K562 (cell line): Measurements from ENCODE around the gene USP12. TPM values are rescaled to one million over a fixed set of nuclear protein-coding genes. Genes with fewer than 3 reads are reported as not detected.

Experiments used
- ATAC-seq: fragments of 200-7000 bp; cut with Tn5 transposase; 3 replicates; pipeline ENCODE4 v1.9.1; 2020; ENCODE audit warnings: moderate library complexity
- BruUV-seq: library from RNA; stranded (reverse); fragments of 400-500 nt; replicated peaks from 2 replicates; lab custom pipeline; 2021; lab: Mats Ljungman, UMichigan
- CTCF ChIA-PET: fragments of 300-600 bp; formaldehyde crosslinking; extraction: SDS; loops from one replicate; lab custom pipeline; 2021; ENCODE audit warnings: low intra/inter-chr PET ratio; lab: Yijun Ruan, JAX
- POLR2A ChIA-PET: fragments of 300-600, 350-650 bp; sonication (Branson Sonifier 250); formaldehyde crosslinking; extraction: SDS; loops from one replicate; lab custom pipeline; 2021; ENCODE audit warnings: antibody characterized with exemption, inconsistent platforms; lab: Yijun Ruan, JAX
- DNase-seq, 4 experiments: peaks; one replicate each; pipeline versions ENCODE4 v3.0.0 to v3.0.0-alpha.2; 2011 to 2018; ENCODE audit warnings: low spot score in 3 of 4, mixed read lengths in 3 of 4; ENCODE audit errors: extremely low read depth in 1 of 4
- FAIRE-seq: peaks from 2 replicates; lab custom pipeline; 2011; peaks lifted over from hg19 to GRCh38; lab: Jason Lieb, UNC
- H2AFZ ChIP-seq: 2 replicates; pipeline ENCODE4 v1.6.0; 2011; ENCODE audit warnings: low read depth, low read length, control low read depth, inconsistent platforms
- H3K27ac ChIP-seq: fragments of 200-600 bp; 3 replicates; pipeline ENCODE4 v1.8.0; 2011; ENCODE audit warnings: low read depth, mild to moderate bottlenecking, control low read depth, inconsistent platforms, low read length, moderate library complexity, mixed read lengths; ENCODE audit errors: extremely low read depth
- H3K27me3 ChIP-seq, 2 experiments: fragments of 300-600 bp in 1 of 2; 2 replicates in 1 of 2; 3 replicates in 1 of 2; pipeline versions ENCODE4 v1.6.0 to v1.8.0; 2011; ENCODE audit warnings: inconsistent platforms in 2 of 2, low read length in 2 of 2, mild to moderate bottlenecking in 1 of 2, mixed read lengths in 1 of 2, moderate library complexity in 1 of 2; ENCODE audit not compliant: control insufficient read depth in 2 of 2, insufficient read depth in 2 of 2
- H3K36me3 ChIP-seq: fragments of 300-600 bp; 3 replicates; pipeline ENCODE4 v1.8.0; 2011; ENCODE audit warnings: mild to moderate bottlenecking, low read length, inconsistent platforms; ENCODE audit not compliant: control insufficient read depth, insufficient read depth
- H3K4me1 ChIP-seq, 2 experiments: fragments of 200-600 bp in 1 of 2; replicated peaks in 1 of 2; 2 replicates in 1 of 2; 3 replicates in 1 of 2; pipeline versions ENCODE4 v1.5.1 to v1.8.0; 2011; ENCODE audit warnings: inconsistent platforms in 2 of 2, low read length in 2 of 2, mild to moderate bottlenecking in 1 of 2, mixed read lengths in 1 of 2, moderate library complexity in 1 of 2; ENCODE audit not compliant: control insufficient read depth in 2 of 2, insufficient read depth in 2 of 2
- H3K4me2 ChIP-seq: 2 replicates; pipeline ENCODE4 v1.6.1; 2011; ENCODE audit warnings: low read length, control low read depth, inconsistent platforms, mixed read lengths; ENCODE audit not compliant: insufficient read depth
- H3K4me3 ChIP-seq: fragments of 200-600 bp; sonication (generic), shearing (Covaris generic); 2 replicates; pipeline ENCODE4 v1.5.1; 2016; ENCODE audit warnings: control low read depth, inconsistent platforms
- H3K79me2 ChIP-seq: fragments of 200-600 bp; 3 replicates; pipeline ENCODE4 v1.8.0; 2011; ENCODE audit warnings: low read length, inconsistent platforms; ENCODE audit not compliant: control insufficient read depth, insufficient read depth
- H3K9ac ChIP-seq, 2 experiments: 2 replicates each; pipeline versions ENCODE4 v1.6.0 to v1.6.1; 2011; ENCODE audit warnings: low read depth in 2 of 2, low read length in 2 of 2, control low read depth in 1 of 2, inconsistent platforms in 1 of 2, mild to moderate bottlenecking in 1 of 2, mixed read lengths in 1 of 2; ENCODE audit not compliant: insufficient read depth in 1 of 2
- H3K9me1 ChIP-seq: one replicate; pipeline ENCODE4 v1.6.0; 2011; ENCODE audit warnings: inconsistent platforms, mild to moderate bottlenecking, low read length, moderate library complexity; ENCODE audit not compliant: control insufficient read depth, insufficient read depth
- H3K9me3 ChIP-seq: replicated peaks from 2 replicates; pipeline ENCODE4 v1.5.1; 2011; ENCODE audit warnings: low read depth, low read length, inconsistent platforms; ENCODE audit not compliant: control insufficient read depth, insufficient read depth
- H4K20me1 ChIP-seq: replicated peaks from 2 replicates; pipeline ENCODE4 v1.6.1; 2011; ENCODE audit warnings: low read length, inconsistent platforms, mixed read lengths; ENCODE audit not compliant: control insufficient read depth, insufficient read depth
- ARID1B ChIP-seq: fragments of 450-650 bp; IDR thresholded peaks from 2 replicates; pipeline ENCODE4 v1.6.1; 2016; ENCODE audit warnings: antibody characterized with exemption, mild to moderate bottlenecking, inconsistent platforms
- CBX2 ChIP-seq: fragments of 200-600 bp; sonication (generic); IDR thresholded peaks from one replicate; pipeline ENCODE4 v1.6.1; 2012; ENCODE audit warnings: mild to moderate bottlenecking, low read length, inconsistent platforms; ENCODE audit not compliant: insufficient read depth, poor library complexity, severe bottlenecking
- CHCHD3 ChIP-seq: fragments of 250-450 bp; sonication (Bioruptor Pico); IDR thresholded peaks from 2 replicates; pipeline ENCODE4 v2.1.2; 2022; ENCODE audit warnings: mild to moderate bottlenecking
- FOXK1 ChIP-seq: sonication (generic); formaldehyde crosslinking; IDR thresholded peaks from 2 replicates; pipeline ENCODE4 v1.8.0; 2022; ENCODE audit warnings: missing genetic modification reagents, mild to moderate bottlenecking, borderline replicate concordance
- GATAD2A ChIP-seq: fragments of 450-650 bp; IDR thresholded peaks from 2 replicates; pipeline ENCODE4 v1.6.1; 2017
- LEF1 ChIP-seq: fragments of 450-650 bp; IDR thresholded peaks from 2 replicates; pipeline ENCODE4 v1.6.1; 2016; ENCODE audit warnings: mild to moderate bottlenecking
- NFE2L1 ChIP-seq: fragments of 450-650 bp; IDR thresholded peaks from 2 replicates; pipeline ENCODE4 v1.6.1; 2016; ENCODE audit warnings: missing genetic modification characterization, low read depth, mild to moderate bottlenecking, missing compliant biosample characterization, moderate library complexity, borderline replicate concordance
- POLR2H ChIP-seq: IDR thresholded peaks from 2 replicates; pipeline ENCODE4 v1.6.1; 2016; ENCODE audit warnings: missing genetic modification characterization, low read depth, mild to moderate bottlenecking, control low read depth, missing compliant biosample characterization, moderate library complexity
- SMARCB1 ChIP-seq: IDR thresholded peaks from 2 replicates; pipeline ENCODE4 v1.6.1; 2011; ENCODE audit warnings: improper control_type of control experiment, low read depth; ENCODE audit not compliant: insufficient read length
- STAT5B ChIP-seq: fragments of 250-450 bp; sonication (Bioruptor Pico); IDR thresholded peaks from 2 replicates; pipeline ENCODE4 v1.8.0; 2021; ENCODE audit warnings: mild to moderate bottlenecking, inconsistent platforms
- TAF15 ChIP-seq: fragments of 200-400 bp; formaldehyde crosslinking; IDR thresholded peaks from 2 replicates; pipeline ENCODE4 v1.6.1; 2017; ENCODE audit warnings: mild to moderate bottlenecking, low read depth, low read length, moderate library complexity
- ZBTB1 ChIP-seq: sonication (generic); formaldehyde crosslinking; IDR thresholded peaks from 2 replicates; pipeline ENCODE4 v1.8.1; 2023; ENCODE audit warnings: missing genetic modification reagents, low read depth, mild to moderate bottlenecking, borderline replicate concordance
- ZNF445 ChIP-seq: fragments of 250-450 bp; sonication (Bioruptor Pico); IDR thresholded peaks from 2 replicates; pipeline ENCODE4 v1.4.0; 2020; ENCODE audit warnings: low read depth, mild to moderate bottlenecking, moderate library complexity
- ZNF77 ChIP-seq: fragments of 250-450 bp; sonication (Bioruptor Pico); IDR thresholded peaks from 2 replicates; pipeline ENCODE4 v1.5.0; 2020
- WGBS: fragments of 100-300 bp; shearing (Covaris generic); methylation state at CpG from one replicate; pipeline ENCODE4 v1.1.6; 2016; ENCODE audit warnings: low coverage, mixed read lengths; ENCODE audit not compliant: insufficient coverage; ENCODE audit errors: missing lambda C conversion rate; 5-methylcytosine and 5-hydroxymethylcytosine counted together
- in situ Hi-C: fragments of 300-500 bp; cut with MboI; formaldehyde crosslinking; loops from 4 replicates; pipeline ENCODE4 v1.15.0; 2018; ENCODE audit warnings: inconsistent platforms, mixed read lengths
- intact Hi-C: fragments of 100-400 bp; cut with micrococcal nuclease; formaldehyde crosslinking; loops from 2 replicates; pipeline ENCODE4 v1.14.2; 2022
- polyA plus RNA-seq, 8 experiments: library from polyadenylated mRNA; depleted of rRNA in 4 of 8; stranded (reverse) in 5 of 8; unstranded in 3 of 8; fragments of >200 nt; fragmentation: Nextera tagmentation in 2 of 8; fragmentation: Illumina TruSeq in 1 of 8; extraction: Ambion mirVana in 2 of 8; extraction: Trizol in 1 of 8; gene quantifications; 2 replicates each; pipeline versions ENCODE4 v1.2.1 to v1.2.3, GENCODE V29; 2011 to 2014; ENCODE audit warnings: inconsistent platforms in 1 of 8, missing spikeins in 1 of 8
- total RNA-seq, 7 experiments: library from RNA; depleted of rRNA in 6 of 7; stranded (reverse); fragments of >200 nt in 6 of 7; fragmentation: Illumina TruSeq in 2 of 7; extraction: Trizol in 2 of 7; gene quantifications; 2 replicates each; pipeline versions ENCODE4 v1.2.1 to v1.2.3, GENCODE V29; 2011 to 2021; ENCODE audit warnings: low replicate concordance in 1 of 7
- TF ChIP-seq, protein P1 (sequence below): fragments of 250-450 bp; sonication (Bioruptor Pico); IDR thresholded peaks from 2 replicates; pipeline ENCODE4 v1.4.0; 2020; ENCODE audit warnings: borderline replicate concordance

Gene USP12
- total and polyA plus RNA-seq, 9 of the 15 experiments (the other 6 are each of a cell fraction or from before 2014, with no cell fraction given) = 1.8 to 20.5 (median 13.3) TPM

DNA sequence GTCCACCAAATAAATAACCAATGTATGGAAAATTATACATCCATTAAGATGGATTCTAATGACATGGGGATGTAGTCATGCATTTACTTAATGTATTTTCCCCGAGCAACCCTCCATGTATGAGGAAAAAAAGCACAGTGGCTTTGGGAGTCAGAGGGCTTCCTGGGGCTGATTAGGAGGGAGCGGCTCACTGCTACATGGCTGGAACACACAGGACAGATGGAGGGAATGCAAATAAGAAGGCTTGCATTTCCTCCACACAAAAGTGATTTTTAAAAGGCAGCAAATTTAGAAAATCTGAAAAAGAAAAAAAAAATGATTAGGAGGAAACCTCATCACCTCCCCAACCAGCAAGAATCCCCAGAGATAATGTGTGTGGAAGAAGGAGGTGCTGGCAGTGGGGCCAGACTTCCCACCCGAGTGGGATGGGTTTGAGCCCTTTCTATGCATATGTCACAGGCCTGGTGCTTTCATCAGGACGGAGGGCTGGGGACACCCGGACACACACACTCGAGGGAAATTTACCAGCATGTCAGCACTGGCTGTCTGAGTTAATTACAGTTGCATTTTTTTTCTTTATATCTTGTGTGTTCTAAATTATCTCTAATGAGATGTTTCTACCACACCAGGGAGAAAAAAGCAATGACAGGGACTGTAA is 118.9 kb downstream of the USP12 start (continued):
- TF ChIP-seq, protein P1, sequence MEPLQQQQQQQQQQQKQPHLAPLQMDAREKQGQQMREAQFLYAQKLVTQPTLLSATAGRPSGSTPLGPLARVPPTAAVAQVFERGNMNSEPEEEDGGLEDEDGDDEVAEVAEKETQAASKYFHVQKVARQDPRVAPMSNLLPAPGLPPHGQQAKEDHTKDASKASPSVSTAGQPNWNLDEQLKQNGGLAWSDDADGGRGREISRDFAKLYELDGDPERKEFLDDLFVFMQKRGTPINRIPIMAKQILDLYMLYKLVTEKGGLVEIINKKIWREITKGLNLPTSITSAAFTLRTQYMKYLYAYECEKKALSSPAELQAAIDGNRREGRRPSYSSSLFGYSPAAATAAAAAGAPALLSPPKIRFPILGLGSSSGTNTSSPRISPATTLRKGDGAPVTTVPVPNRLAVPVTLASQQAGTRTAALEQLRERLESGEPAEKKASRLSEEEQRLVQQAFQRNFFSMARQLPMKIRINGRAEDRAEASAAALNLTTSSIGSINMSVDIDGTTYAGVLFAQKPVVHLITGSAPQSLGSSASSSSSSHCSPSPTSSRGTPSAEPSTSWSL (CRISPR knock-in tag) = no peak
- TF ChIP-seq FOXK1 (no peak), CBX2 (no peak), ZNF77 (no peak), GATAD2A (no peak), POLR2H (tag) (no peak)

- Histone ChIP-seq H3K9me1 (no peaks in the 10 kb centered on the region), H3K36me3 (no peaks in the 10 kb centered on the region), H3K79me2 (no peaks in the 10 kb centered on the region), H2AFZ (no peak overlapping the region), H3K9me3 (no peaks in the 10 kb centered on the region; the same call in 1 of the 2 replicates), H3K4me1 (peaks cover 0 to 13% of the 10 kb centered on the region in 2 experiments; a peak in 3 of 5 replicates), H3K9ac (no peak overlapping the region), H3K27me3 (no peaks in the 10 kb centered on the region), H4K20me1 (no peaks in the 10 kb centered on the region), H3K4me2 (no peak overlapping the region), H3K27ac (no peak overlapping the region), H3K4me3 (no peak overlapping the region)
- ChIA-PET CTCF (no interaction called here), POLR2A (interaction anchor here (0.7 to 1.5 kb wide), 3 partner anchors 9 to 629 kb away, joined by 3 to 6 read pairs (median 3); no protein-coding TSS in a partner anchor)
- in situ Hi-C loops (no loop called here), intact Hi-C loops (no loop called here)
- no peak for DNase-seq
- no peak for ATAC-seq
- BruUV-seq = no TSS peak
- no peak for FAIRE-seq
- TF ChIP-seq TAF15 = no peak
- TF ChIP-seq STAT5B = no peak
- TF ChIP-seq CHCHD3 = no peak
- TF ChIP-seq LEF1 = no peak
- no peak for TF ChIP-seq SMARCB1
- no peak for TF ChIP-seq NFE2L1 (tag)
- TF ChIP-seq ARID1B = no peak
- no peak for TF ChIP-seq ZBTB1 (CRISPR knock-in tag)
- no peak for TF ChIP-seq ZNF445 (CRISPR knock-in tag)
- 51% methylated on average over 13 of the region's 13 CpGs for WGBS
Observed at GRCh38 chr13:27047081-27047480, 124.5 kb downstream of the USP12 start.
